HS-5 (cell line): Measurements from ENCODE around the gene CFAP298.
"Not testable (repeated sequence)": the region's sequence is repeated elsewhere in the genome, so short reads cannot be mapped to it uniquely, and the experiment has no call there.

ENCODE experiments used
- DNase-seq: peaks from one replicate; pipeline ENCODE4 v3.0.0-alpha.2; 2012; ENCODE audit warnings: low read depth

The CFAP298 gene

DNA sequence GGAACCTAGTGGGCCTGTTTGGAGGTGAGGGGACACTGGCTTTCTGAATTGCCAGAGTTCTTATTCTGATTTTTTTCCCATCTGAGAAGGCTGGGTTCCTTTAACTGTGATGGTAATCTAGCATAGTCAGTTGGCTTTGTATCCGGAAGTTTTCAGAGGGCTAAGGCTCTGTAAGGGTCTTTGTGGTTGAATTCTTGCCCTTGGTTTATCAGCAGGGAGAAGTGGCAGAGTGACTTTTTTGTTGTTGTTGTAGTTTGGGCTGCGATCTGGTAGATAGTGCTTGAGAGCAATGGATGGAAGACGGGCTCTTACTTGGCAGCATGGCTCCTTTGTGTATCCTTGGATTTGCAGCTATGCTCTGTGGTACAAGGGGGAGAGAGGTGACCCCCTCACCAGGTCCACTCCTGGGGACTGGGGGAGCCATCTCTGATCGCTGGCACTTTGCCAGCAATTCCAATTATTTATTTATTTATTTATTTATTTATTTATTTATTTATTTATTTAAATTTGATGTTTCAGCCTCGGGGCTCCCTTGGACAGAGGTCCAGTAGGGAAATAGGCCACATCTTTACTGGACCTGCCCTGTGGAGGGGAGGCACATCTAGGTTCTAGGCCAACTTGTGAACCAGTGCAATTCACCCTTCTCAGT, 45.3 kb downstream of the CFAP298 start:
- DNase-seq = no peak

DNA sequence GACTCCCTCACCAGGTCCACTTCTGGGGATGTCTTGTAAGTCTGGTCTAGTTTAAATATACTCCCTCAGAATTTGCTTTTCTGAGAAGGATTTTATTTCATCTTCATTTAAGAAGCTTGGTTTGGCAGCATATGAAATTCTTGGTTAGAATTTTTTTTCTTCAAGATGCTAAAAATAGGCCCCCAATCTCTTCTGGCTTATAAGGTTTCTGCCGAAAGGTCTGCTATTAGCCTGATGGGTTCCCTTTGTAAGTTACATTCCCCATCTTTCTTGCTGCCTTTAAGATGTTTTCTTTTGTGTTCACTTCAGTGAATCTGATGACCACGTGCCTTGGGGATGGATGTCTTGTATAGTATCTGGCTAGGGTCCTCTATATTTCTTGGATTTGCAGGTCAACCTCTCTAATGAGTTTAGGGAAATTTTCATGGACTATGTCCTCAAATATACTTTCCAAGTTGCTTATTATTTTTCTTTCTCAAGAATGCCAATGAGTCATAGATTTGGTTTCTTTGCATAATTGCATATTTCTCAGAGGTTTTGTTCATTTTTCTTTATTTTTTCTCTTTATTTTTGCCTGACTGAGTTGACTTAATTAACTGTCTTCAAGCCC, 46.2 kb downstream of the CFAP298 start:
- DNase-seq = no peak

DNA sequence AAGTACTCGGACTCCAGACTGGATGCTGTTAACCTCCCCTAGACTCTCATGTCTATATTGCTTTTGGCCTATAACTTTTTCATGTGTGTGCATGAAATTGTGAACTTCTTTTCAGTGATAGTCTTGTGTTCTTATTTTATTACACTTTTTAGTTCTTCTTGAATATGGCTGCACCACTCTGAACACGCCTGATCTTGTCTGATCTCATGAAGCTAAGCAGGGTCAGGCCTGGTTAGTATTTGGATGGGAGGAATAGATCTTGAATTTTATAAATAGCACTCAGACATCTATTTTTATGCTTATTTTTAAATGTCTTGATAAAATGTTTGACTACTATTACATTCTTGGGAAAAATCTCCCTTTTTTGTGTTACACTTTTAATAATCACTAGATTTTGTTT, 49.3 kb downstream of the CFAP298 start:
- DNase-seq = no peak

DNA sequence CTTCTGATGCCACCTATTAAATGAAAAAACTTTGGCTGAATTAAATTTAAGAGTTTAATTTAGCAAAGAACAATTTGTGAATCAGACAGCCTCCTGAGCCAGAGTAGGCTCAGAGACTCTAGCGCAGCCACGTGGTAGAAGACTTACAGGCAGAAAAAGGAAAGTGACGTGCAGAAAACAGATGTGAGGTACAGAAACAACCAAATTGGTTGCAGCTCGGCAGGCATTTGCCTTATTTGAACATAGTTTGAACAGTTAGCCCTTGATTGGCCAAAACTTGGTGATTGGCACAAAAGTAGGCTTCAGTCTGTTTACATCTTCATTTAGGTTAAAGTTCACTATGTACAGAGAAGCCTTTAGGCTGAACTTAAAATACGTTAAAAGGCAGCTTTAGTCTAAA, 49.8 kb downstream of the CFAP298 start:
- no peak for DNase-seq

DNA sequence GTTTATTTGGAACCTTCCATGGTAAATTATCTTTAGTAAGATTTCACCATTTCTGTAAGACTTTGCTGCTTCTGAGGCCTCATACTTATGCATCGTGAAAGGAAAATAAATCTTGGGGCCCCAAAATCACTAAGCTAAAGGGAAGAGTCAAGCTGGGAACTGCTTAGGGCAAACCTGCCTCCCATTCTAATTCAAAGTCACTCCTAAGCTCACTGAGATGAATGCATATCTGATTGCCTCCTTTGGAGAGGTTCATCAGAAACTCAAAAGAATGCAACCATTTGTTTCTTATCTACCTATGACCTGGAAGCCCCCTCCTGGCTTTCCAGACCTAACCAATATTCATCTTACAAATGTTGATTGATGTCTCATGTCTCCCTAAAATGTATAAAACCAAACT, 50.7 kb downstream of the CFAP298 start:
- not testable (repeated sequence) for DNase-seq

DNA sequence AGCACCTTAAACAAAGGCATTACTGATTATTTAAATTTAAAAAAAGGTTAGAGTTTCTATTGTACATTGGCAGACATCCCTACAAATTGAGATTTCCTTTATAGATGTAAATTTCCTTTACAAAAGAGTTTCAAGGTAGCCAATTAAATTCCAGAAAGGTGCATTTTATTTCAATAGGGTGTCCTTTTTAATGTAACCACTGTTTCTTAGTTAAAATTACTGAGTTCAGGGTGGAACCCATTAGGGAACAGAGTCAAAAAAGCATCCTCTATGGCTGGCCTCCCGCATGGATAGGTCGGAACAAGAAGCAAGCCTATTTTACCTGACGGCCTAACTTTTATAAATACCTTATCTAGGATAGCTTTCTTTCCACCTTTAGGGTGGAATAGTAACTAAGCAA, 51.3 kb downstream of the CFAP298 start:
- DNase-seq = no peak

DNA sequence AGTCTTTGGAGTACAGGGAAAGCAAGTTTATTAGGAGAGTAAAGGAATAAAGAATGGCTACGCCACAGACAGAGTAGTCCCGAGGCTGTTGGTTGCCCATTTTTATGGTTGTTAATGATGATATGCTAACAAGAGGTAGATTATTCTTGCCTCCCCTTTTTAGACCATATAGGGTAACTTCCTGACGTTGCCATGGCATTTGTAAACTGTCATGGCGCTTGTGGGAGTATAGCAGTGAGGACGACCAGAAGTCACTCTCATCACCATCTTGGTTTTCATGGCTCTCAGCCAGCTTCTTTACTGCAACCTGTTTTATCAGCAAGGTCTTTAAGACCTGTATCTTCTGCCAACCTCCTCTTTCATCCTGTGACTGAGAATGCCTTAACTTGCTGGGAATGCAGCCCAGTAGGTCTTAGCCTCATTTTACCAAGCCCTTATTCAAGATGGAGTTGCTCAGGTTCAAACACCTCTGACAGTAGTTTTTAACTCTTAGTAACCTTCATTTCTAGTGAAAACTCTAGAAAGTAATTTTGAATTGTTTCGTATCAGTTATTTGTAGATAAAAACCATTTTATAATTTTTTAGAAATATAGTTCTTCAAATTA, 53.1 kb downstream of the CFAP298 start:
- no peak for DNase-seq

DNA sequence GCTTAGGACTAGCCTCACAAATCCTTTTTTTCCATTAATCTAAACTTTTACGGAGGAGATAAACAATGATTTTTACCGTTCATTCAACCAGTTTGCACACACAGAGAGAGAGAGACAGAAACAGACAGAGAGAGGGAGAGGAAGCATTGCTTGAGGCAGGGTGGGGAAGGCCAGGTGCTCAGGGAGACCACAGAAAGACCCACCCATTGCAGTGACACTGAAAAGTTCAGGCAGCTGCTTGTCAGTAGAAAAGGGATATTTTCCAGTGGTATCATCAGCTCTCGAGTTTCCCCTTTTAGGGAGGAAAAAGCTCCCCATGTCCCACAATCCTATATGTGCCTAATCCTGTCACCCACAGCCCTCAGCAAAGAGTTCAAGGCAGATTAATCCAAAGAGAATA, 54.1 kb downstream of the CFAP298 start:
- no peak for DNase-seq

DNA sequence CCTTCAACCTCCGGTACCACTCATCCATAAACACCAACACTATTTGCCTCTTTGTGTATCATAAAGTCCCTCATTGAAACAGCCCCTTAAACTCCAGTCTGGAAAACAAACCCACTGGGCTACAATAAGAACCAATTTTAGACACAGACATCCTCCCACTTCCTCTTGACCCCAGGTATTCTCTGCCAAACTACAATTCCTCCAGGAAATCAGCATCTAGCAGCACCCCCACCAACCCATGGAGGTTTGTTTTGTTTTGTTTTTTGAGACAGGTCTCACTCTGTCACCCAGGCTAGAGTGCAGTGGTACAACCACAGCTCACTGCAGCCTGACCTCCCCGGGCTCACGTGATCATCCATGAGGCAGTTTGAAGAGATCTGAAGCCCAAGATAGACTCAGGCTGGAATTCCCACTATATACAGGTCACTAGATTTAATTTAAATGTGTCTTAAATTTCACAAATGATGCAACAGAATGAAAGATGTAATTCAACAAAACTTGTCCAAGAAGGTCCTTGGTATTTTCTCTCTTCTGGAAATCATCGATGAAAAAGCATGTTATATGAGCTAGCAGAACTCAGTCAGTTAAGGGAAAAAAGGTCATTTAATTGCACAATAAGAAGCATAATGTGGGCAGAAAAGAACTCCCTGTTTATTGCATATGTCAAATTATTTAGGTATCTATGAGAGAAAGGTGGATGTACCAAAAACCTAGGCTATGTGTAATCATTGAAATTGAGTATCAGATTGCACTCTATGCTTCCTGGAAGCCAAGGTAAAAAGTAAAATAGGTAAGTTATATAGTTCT, 57.1 kb downstream of the CFAP298 start:
- DNase-seq = no peak

DNA sequence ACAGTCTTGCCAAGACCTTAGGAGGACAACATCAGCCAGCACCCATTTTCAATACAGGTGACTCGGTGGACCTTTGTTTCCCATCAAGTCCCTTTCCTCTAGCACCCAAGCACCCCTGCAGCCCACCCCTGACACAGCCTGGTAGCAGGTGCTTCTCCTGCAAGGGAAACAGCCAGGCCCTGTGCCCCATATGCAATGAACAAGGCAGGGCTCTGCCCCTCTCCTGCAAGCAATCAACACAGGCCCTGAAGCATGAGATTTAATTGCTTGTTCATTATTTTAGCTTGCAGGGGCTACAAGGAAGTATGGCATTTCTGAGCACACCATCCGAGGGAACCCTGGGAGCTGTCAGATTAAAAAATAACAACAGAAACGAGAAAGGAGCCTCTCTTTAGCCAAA, 62.3 kb downstream of the CFAP298 start:
- DNase-seq = no peak

DNA sequence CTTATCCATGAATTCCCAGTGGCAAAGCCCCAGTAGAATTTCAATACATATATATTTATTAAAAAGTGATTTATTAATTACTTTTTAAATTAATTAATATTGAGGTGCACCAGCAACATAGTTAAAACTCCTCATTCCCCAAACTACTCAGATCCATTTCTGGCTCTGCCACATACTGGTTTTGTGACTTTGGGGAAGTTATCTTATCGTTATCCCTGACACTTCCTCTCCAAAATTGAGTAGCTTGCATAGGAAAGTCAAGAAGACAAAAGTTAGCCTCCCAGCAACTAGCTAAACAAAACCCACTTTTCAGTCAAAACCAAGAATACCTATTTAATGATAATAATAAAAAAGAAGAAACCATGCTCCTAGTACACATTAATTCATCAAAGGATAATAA, 62.7 kb downstream of the CFAP298 start:
- no peak for DNase-seq
